Islet of Langerhans (tissue), 1 donor: ENCODE results near the gene TBKBP1.
"Not testable (repeated sequence)": the region's sequence is repeated elsewhere in the genome, so short reads cannot be mapped to it uniquely, and the experiment has no call there.

Experiments used
- FAIRE-seq: peaks from one replicate; lab custom pipeline; 2011; peaks lifted over from hg19 to GRCh38; lab: Jason Lieb, UNC

Gene TBKBP1

DNA sequence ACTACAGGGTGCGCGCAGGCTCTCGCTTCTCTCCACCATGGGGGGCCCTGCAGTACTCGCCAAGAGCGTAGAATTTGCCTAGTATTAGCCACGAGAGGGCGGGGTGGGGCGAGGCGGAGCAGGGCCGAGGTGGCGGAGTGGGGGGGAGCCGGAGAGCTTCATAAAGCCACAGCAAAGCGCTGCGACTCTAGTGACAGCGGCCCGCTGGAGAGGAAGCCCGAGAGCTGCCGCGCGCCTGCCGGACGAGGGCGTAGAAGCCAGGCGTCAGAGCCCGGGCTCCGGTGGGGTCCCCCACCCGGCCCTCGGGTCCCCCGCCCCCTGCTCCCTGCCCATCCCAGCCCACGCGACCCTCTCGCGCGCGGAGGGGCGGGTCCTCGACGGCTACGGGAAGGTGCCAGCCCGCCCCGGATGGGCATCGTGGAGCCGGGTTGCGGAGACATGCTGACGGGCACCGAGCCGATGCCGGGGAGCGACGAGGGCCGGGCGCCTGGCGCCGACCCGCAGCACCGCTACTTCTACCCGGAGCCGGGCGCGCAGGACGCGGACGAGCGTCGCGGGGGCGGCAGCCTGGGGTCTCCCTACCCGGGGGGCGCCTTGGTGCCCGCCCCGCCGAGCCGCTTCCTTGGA is 39.2 kb downstream of the TBKBP1 start, which contains the start of gene TBX21:
Gene TBX21 (plus strand): TSS at position 190 of the 627 bp plus-strand sequence. CDS start 219 bp downstream, at position 409.
- no peak for FAIRE-seq

DNA sequence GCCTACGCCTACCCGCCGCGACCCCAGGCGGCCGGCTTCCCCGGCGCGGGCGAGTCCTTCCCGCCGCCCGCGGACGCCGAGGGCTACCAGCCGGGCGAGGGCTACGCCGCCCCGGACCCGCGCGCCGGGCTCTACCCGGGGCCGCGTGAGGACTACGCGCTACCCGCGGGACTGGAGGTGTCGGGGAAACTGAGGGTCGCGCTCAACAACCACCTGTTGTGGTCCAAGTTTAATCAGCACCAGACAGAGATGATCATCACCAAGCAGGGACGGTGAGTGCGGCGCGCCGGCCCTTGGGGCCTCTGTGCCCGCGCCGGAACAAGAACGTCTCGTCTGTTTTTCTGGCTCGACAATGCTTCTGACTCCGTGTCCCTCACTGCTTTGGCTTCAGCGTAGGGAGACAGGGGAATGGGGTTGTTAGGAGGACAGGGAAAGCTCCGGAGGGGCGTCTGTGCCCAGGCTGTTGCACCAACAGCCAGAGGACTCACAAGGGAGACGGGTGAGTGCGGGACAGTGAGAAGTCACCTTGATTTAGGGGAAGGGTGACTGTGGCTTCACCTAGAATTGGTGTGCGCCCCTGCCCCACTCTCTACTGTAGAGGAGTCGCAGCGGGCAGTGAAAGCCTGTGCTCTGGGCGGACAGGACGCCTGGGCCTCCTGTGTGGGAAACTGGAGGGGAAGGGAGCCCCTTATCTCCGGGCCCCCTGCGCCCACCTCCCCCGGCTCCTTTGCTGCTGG is 39.9 kb downstream of the TBKBP1 start:
- no peak for FAIRE-seq

- FAIRE-seq = no peak
These were observed 41.1 kb downstream of the TBKBP1 start for GRCh38 chr17:47735139-47735464.

DNA sequence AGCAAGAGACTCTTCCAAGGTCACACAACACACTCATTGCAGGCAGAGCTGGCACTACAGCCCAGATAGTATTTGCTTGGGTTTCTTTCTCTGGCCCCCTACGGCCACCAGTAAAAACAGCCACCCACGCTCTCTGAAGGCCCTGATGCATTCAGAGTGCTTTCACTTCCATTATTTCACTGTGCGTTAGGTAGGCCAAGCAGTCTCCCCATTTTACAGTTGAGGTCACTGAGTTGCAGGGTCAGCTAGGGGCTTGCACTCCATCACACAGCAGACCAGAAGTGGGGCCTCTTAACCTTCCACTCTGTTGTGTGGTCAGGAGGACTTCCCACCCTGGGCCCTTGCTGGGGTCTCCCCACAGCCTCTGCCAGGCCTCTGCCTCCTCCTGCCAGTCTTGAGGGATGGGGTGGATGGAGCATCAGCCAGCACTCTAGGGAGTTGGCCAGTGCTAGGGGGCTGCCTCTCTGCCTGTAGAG is 41.6 kb downstream of the TBKBP1 start:
- FAIRE-seq = no peak

DNA sequence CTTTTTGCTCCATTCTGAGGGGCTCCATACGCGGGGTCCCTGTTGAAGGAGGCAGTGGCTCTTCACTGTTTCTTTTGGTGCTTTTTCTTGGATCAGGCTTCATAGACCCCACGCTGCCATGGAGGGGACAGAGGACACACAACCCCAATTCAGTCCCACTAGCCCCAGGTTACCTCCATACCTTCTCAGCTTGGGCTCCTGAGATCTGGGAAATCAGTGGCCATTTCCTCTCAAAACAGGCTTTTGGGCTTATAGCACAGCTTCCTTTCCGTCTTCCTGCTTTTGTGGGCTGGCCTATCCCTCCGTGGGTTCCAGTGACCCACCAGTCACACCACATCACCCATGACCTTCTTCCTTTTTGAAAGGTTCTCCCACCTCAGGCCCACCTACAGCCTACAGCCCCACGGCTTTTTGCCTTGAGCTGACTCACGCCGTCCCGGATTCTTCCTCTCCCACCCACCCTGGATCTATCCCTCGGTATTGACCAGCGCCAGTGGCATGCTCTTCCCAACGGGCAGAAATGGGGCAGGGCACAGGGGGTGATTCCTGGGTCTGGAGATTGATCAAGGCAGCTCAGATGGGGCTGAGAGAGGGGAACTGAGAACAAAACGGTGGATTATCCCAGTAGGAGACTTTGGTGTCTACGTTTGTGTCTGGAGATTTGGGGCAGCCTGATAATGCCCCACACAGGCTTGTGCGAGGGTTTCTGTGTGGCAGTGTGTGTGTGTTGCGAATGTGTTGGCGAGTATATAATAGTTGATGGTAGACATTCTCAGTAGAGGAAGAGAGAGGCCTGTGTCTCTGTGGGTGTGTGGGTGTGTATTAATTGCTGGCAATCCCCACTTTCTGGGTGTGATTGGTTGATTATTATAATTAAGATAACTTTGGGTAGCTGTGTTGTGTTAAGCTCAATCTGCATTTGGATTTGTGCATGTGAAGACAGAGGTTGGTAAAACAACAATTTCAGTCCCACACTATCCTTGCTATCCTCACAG is 42.8 kb downstream of the TBKBP1 start:
- FAIRE-seq = no peak

DNA sequence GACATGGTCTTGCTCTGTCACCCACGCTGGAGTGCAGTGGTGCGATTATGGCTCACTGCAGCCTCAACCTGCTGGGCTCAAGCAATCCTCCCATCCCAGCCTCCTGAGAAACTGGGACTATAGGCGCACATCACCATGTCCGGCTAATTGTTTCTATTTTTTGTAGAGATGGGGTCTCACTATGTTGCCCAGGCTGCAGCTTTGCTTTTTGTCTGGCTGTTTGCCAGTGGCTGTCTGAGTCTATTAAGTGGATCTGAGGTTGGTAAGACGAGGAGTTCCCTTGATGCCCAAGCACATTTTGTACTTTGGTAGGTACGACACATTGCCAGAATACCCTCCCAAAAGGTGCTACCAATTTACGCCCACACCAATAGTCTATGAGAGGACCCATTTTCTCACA is 44.2 kb downstream of the TBKBP1 start:
- FAIRE-seq = no peak

- no peak for FAIRE-seq
These were observed 45.2 kb downstream of the TBKBP1 start for GRCh38 chr17:47739150-47739549.

GRCh38 chr17:47739945-47740344 is 46.0 kb downstream of the TBKBP1 start:
- not testable (repeated sequence) for FAIRE-seq

DNA sequence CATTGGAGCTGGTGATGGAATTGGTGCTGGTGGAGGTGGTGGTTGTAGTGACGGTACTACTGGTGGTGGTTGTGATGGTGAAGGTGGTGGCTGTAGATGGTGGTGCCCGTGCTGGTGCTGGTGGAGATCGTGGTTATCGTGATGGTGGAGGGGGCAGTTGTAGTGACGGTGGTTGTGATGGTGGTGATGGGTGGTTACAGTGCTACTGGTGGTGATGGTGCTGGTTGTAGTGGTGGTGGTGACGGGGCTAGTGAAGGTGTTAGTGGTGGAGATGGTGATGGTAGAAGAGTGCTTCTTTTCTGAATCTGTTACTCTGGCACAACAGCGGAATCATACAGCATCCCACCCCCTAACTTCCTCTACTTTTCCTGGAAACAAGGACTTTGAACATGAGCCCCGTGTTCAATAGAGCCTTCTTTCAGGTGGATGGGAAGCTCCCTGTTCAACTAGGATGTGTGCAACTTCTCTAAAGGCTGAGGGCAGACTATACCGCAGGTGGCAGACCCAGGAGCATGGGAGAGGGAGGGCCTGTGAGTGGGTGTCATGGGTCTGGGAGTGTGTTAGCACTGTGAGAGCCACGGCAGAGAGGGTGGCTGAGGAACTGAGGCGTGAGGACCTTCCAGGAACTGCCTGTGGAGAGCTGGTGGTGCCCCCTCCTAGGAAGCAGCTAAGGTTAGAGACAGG is 47.3 kb downstream of the TBKBP1 start:
- no peak for FAIRE-seq

- FAIRE-seq = no peak
These were observed 47.8 kb downstream of the TBKBP1 start for GRCh38 chr17:47741793-47742145.

- FAIRE-seq = no peak
These were observed 48.6 kb downstream of the TBKBP1 start for GRCh38 chr17:47742319-47743181.

GRCh38 chr17:47744168-47745036 is 50.4 kb downstream of the TBKBP1 start:
- no peak for FAIRE-seq

- no peak for FAIRE-seq
These were observed 51.0 kb downstream of the TBKBP1 start for GRCh38 chr17:47745037-47745380.

DNA sequence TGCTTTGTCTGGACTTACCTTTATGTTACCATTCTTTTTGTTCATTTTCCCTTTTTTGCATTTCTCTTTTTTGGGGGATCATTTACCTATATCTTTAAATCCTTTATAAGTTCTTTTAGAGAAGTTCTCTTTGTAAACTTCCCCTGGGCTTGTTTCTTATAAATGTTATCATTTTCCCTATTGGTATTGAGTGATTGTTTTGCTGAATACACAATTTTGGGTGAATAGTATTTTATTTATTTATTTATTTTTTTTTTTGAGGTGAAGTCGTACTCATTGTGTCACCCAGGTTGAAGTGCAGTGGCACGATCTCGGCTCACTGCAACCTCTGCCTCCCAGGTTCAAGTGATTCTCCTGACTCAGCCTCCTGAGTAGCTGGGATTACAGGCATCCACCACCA is 57.5 kb downstream of the TBKBP1 start:
- no peak for FAIRE-seq

- no peak for FAIRE-seq
These were observed 63.4 kb downstream of the TBKBP1 start for GRCh38 chr17:47757386-47757785.

DNA sequence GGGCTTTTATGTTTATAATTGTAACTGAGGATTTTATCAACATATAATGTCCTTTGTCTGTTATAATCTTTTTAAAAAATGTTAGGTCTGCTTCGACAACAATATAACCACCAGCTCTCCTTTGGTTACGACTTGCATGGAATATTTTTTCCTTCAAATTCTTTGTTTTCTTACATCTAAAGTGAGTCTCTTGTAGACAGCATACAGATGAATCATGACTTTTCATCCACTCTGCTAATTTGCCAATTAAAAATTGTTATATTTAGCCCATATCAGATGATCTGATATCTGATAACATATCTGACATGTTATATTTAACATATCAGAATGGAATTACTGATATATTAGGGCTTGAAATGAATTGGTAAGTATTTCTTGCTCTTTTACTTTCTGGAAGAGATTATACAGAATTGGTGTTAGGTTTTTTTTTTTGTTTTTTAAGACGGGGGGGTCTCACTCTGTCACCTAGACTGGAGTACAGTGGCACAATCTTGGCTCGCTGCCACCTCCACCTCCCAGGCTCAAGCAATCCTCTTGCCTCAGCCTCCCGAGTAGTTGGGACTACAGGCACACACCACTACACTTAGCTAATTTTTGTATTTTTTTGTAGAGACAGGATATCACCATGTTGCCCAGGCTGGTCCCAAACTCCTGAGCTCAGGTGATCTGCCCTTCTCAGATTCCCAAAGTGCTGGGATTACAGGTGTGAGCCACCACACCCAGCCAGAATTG is 66.6 kb downstream of the TBKBP1 start:
- FAIRE-seq = no peak
